ENCODE data around the gene KCNA5.

Gene KCNA5

GRCh38 chr12:5010151-5010550, 33.5 kb upstream of the KCNA5 start:
- Histone ChIP-seq H4K91ac (ENCODE audit: low read depth, low read length, poor library complexity) (no peak overlapping the region), H3K79me1 (ENCODE audit: low read depth, low read length) (no peaks in the 10 kb centered on the region), H3K4ac (ENCODE audit: low read length) (no peak overlapping the region), H3K27ac (replicated peaks; ENCODE audit: low read length) (no peak overlapping the region), H3K27me3 (ENCODE audit: control insufficient read depth in 3 of 3, insufficient read depth in 3 of 3, low read depth in 1 of 3, low read length in 3 of 3) (peaks cover 0 to 6% (median 0%) of the 10 kb centered on the region in 3 experiments), H3K4me3 (ENCODE audit: low read length in 2 of 2) (no peak overlapping the region), H2BK15ac (ENCODE audit: low read length) (peak overlapping the region; percentile 1), H3K9me3 (replicated peaks in 1 of 2; ENCODE audit: control insufficient read depth in 2 of 2, insufficient read depth in 1 of 2, low read depth in 1 of 2, low read length in 2 of 2) (no peaks in the 10 kb centered on the region), H3K36me3 (replicated peaks in 1 of 2; ENCODE audit: control insufficient read depth in 2 of 2, insufficient read depth in 2 of 2, low read length in 2 of 2) (no peaks in the 10 kb centered on the region), H3K23ac (ENCODE audit: low read depth, low read length, poor library complexity) (no peak overlapping the region), H3K9ac (ENCODE audit: low read depth, low read length, poor library complexity) (no peak overlapping the region), H2BK12ac (ENCODE audit: low read length) (no peak overlapping the region), H2AFZ (ENCODE audit: low read length) (no peak overlapping the region), H2AK5ac (ENCODE audit: low read depth, low read length) (peak overlapping the region; percentile 6), H2BK5ac (ENCODE audit: low read length) (no peak overlapping the region), H2BK120ac (ENCODE audit: low read depth, low read length) (no peak overlapping the region), H3K4me1 (ENCODE audit: control insufficient read depth in 2 of 2, insufficient read depth in 1 of 2, low read depth in 1 of 2, low read length in 2 of 2) (peaks cover 0 to 3% of the 10 kb centered on the region in 2 donors), H3K14ac (ENCODE audit: low read length) (no peak overlapping the region), H4K8ac (ENCODE audit: low read depth, low read length) (no peak overlapping the region), H3K4me2 (ENCODE audit: insufficient read depth, low read length, poor library complexity, severe bottlenecking) (no peak overlapping the region), H3K18ac (ENCODE audit: low read length) (no peak overlapping the region)
- no CpG with 5 or more reads among the region's 6 CpGs for WGBS, 2 donors (ENCODE audit: extremely low coverage in 2 of 2, insufficient read length in 2 of 2, insufficient replicate concordance in 1 of 2)
- no peak for DNase-seq (ENCODE audit: low spot score)

GRCh38 chr12:5012337-5012736, 31.3 kb upstream of the KCNA5 start:
- H2AFZ ChIP-seq (ENCODE audit: low read length): no peak overlapping the region

GRCh38 chr12:5013266-5013730, 30.4 kb upstream of the KCNA5 start:
- Histone ChIP-seq H3K9me3 (replicated peaks in 1 of 2; ENCODE audit: control insufficient read depth in 2 of 2, insufficient read depth in 1 of 2, low read depth in 1 of 2, low read length in 2 of 2) (no peaks in the 10 kb centered on the region), H3K14ac (ENCODE audit: low read length) (no peak overlapping the region), H4K91ac (ENCODE audit: low read depth, low read length, poor library complexity) (no peak overlapping the region), H3K27me3 (ENCODE audit: control insufficient read depth in 3 of 3, insufficient read depth in 3 of 3, low read depth in 1 of 3, low read length in 3 of 3) (peaks cover 0 to 6% (median 0%) of the 10 kb centered on the region in 3 experiments), H3K4me1 (ENCODE audit: control insufficient read depth in 2 of 2, insufficient read depth in 1 of 2, low read depth in 1 of 2, low read length in 2 of 2) (peaks cover 0 to 7% of the 10 kb centered on the region in 2 donors), H3K36me3 (replicated peaks in 1 of 2; ENCODE audit: control insufficient read depth in 2 of 2, insufficient read depth in 2 of 2, low read length in 2 of 2) (no peaks in the 10 kb centered on the region), H2BK120ac (ENCODE audit: low read depth, low read length) (no peak overlapping the region), H3K4ac (ENCODE audit: low read length) (no peak overlapping the region), H3K18ac (ENCODE audit: low read length) (no peak overlapping the region), H3K4me3 (ENCODE audit: low read length in 2 of 2) (no peak overlapping the region), H2BK15ac (ENCODE audit: low read length) (no peak overlapping the region), H3K9ac (ENCODE audit: low read depth, low read length, poor library complexity) (no peak overlapping the region), H2AK5ac (ENCODE audit: low read depth, low read length) (no peak overlapping the region), H3K79me1 (ENCODE audit: low read depth, low read length) (no peaks in the 10 kb centered on the region), H2BK12ac (ENCODE audit: low read length) (no peak overlapping the region), H2BK5ac (ENCODE audit: low read length) (no peak overlapping the region), H2AFZ (ENCODE audit: low read length) (no peak overlapping the region), H3K23ac (ENCODE audit: low read depth, low read length, poor library complexity) (no peak overlapping the region), H3K4me2 (ENCODE audit: insufficient read depth, low read length, poor library complexity, severe bottlenecking) (no peak overlapping the region), H3K27ac (replicated peaks; ENCODE audit: low read length) (no peak overlapping the region), H4K8ac (ENCODE audit: low read depth, low read length) (no peak overlapping the region)
- WGBS, 2 donors (ENCODE audit: extremely low coverage in 2 of 2, insufficient read length in 2 of 2, insufficient replicate concordance in 1 of 2): no CpG with 5 or more reads among the region's 5 CpGs
- no peak for DNase-seq (ENCODE audit: low spot score)

More at GRCh38 chr12:5012337-5012736, 31.3 kb upstream of the KCNA5 start:
- Histone ChIP-seq H2BK12ac (ENCODE audit: low read length) (no peak overlapping the region), H3K79me1 (ENCODE audit: low read depth, low read length) (no peaks in the 10 kb centered on the region), H3K4me3 (ENCODE audit: low read length in 2 of 2) (no peak overlapping the region), H3K18ac (ENCODE audit: low read length) (no peak overlapping the region), H3K4ac (ENCODE audit: low read length) (no peak overlapping the region), H3K14ac (ENCODE audit: low read length) (no peak overlapping the region), H4K91ac (ENCODE audit: low read depth, low read length, poor library complexity) (no peak overlapping the region), H3K23ac (ENCODE audit: low read depth, low read length, poor library complexity) (no peak overlapping the region), H2AK5ac (ENCODE audit: low read depth, low read length) (no peak overlapping the region), H2BK120ac (ENCODE audit: low read depth, low read length) (no peak overlapping the region), H3K4me2 (ENCODE audit: insufficient read depth, low read length, poor library complexity, severe bottlenecking) (no peak overlapping the region), H3K36me3 (replicated peaks in 1 of 2; ENCODE audit: control insufficient read depth in 2 of 2, insufficient read depth in 2 of 2, low read length in 2 of 2) (no peaks in the 10 kb centered on the region), H3K27ac (replicated peaks; ENCODE audit: low read length) (no peak overlapping the region), H3K9me3 (replicated peaks in 1 of 2; ENCODE audit: control insufficient read depth in 2 of 2, insufficient read depth in 1 of 2, low read depth in 1 of 2, low read length in 2 of 2) (no peaks in the 10 kb centered on the region), H3K27me3 (ENCODE audit: control insufficient read depth in 3 of 3, insufficient read depth in 3 of 3, low read depth in 1 of 3, low read length in 3 of 3) (peaks cover 0 to 6% (median 0%) of the 10 kb centered on the region in 3 experiments), H2BK5ac (ENCODE audit: low read length) (no peak overlapping the region), H3K9ac (ENCODE audit: low read depth, low read length, poor library complexity) (no peak overlapping the region), H4K8ac (ENCODE audit: low read depth, low read length) (no peak overlapping the region), H3K4me1 (ENCODE audit: control insufficient read depth in 2 of 2, insufficient read depth in 1 of 2, low read depth in 1 of 2, low read length in 2 of 2) (peaks cover 0 to 3% of the 10 kb centered on the region in 2 donors), H2BK15ac (ENCODE audit: low read length) (no peak overlapping the region)
- no CpG with 5 or more reads among the region's 6 CpGs for WGBS, 2 donors (ENCODE audit: extremely low coverage in 2 of 2, insufficient read length in 2 of 2, insufficient replicate concordance in 1 of 2)
- DNase-seq (ENCODE audit: low spot score): no peak

DNA sequence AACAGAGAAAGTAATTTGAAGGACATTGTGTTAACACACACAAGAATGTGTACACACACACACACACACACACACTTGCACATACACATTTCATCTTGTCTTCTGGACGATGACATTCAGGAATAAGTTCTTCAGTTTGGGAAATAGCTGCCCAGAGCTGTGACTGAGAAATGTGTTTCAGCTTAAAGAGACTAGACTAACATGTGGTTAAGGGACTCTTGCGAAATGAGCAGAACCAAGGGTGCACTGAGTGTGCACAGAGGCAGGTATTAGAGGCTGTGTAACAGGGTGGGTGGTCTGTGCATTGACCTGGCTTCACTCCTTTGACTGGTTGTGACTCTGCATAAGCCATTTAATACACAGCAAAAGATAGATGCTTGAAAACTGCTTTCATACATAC, 29.4 kb upstream of the KCNA5 start:
- no peak overlapping the region for H3K4me3 ChIP-seq (ENCODE audit: low read length in 2 of 2)
- WGBS, 2 donors (ENCODE audit: extremely low coverage in 2 of 2, insufficient read length in 2 of 2, insufficient replicate concordance in 1 of 2): no CpG with 5 or more reads among the region's 2 CpGs
- H3K79me1 ChIP-seq (ENCODE audit: low read depth, low read length): no peaks in the 10 kb centered on the region
- H2AK5ac ChIP-seq (ENCODE audit: low read depth, low read length): no peak overlapping the region
- H2BK5ac ChIP-seq (ENCODE audit: low read length): no peak overlapping the region
- no peak overlapping the region for H2AFZ ChIP-seq (ENCODE audit: low read length)
- peaks cover 0 to 6% (median 0%) of the 10 kb centered on the region in 3 experiments for H3K27me3 ChIP-seq (ENCODE audit: control insufficient read depth in 3 of 3, insufficient read depth in 3 of 3, low read depth in 1 of 3, low read length in 3 of 3)
- H3K18ac ChIP-seq (ENCODE audit: low read length): no peak overlapping the region
- no peak overlapping the region for H2BK120ac ChIP-seq (ENCODE audit: low read depth, low read length)
- no peak overlapping the region for H3K14ac ChIP-seq (ENCODE audit: low read length)
- no peak overlapping the region for H3K4ac ChIP-seq (ENCODE audit: low read length)
- no peak overlapping the region for H3K9ac ChIP-seq (ENCODE audit: low read depth, low read length, poor library complexity)
- H2BK15ac ChIP-seq (ENCODE audit: low read length): no peak overlapping the region
- no peak overlapping the region for H3K27ac ChIP-seq (replicated peaks; ENCODE audit: low read length)
- H3K4me2 ChIP-seq (ENCODE audit: insufficient read depth, low read length, poor library complexity, severe bottlenecking): no peak overlapping the region
- H4K91ac ChIP-seq (ENCODE audit: low read depth, low read length, poor library complexity): no peak overlapping the region
- peaks cover 0 to 5% of the 10 kb centered on the region in 2 donors for H3K4me1 ChIP-seq (ENCODE audit: control insufficient read depth in 2 of 2, insufficient read depth in 1 of 2, low read depth in 1 of 2, low read length in 2 of 2)
- H2BK12ac ChIP-seq (ENCODE audit: low read length): no peak overlapping the region
- no peaks in the 10 kb centered on the region for H3K9me3 ChIP-seq (replicated peaks in 1 of 2; ENCODE audit: control insufficient read depth in 2 of 2, insufficient read depth in 1 of 2, low read depth in 1 of 2, low read length in 2 of 2)
- DNase-seq (ENCODE audit: low spot score): no peak
- no peak overlapping the region for H4K8ac ChIP-seq (ENCODE audit: low read depth, low read length)
- H3K23ac ChIP-seq (ENCODE audit: low read depth, low read length, poor library complexity): no peak overlapping the region
- no peaks in the 10 kb centered on the region for H3K36me3 ChIP-seq (replicated peaks in 1 of 2; ENCODE audit: control insufficient read depth in 2 of 2, insufficient read depth in 2 of 2, low read length in 2 of 2)
